T-helper 1 cell (primary cell): ENCODE data around the gene FBXO40.

Experiments
- DNase-seq, 5 donors: peaks; one replicate each; pipeline ENCODE4 v3.0.0-alpha.2; 2012 to 2020

FBXO40 gene

GRCh38 chr3:121619691-121620090, 26.5 kb downstream of the FBXO40 start:
- no peak for DNase-seq

DNA sequence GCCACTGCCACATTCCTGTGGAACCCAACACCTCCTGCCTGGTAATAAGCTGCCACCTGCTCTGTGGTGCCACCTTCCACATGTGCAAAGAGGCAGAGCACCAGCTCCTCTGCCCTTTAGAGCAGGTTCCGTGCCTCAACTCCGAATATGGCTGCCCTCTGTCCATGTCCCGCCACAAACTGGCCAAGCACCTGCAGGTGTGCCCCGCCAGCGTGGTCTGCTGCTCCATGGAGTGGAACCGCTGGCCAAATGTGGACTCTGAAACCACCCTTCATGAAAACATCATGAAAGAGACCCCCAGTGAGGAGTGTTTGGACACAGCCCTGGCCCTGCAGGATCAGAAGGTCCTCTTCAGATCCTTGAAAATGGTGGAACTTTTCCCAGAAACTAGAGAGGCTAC, 28.3 kb downstream of the FBXO40 start:
- no peak for DNase-seq

DNA sequence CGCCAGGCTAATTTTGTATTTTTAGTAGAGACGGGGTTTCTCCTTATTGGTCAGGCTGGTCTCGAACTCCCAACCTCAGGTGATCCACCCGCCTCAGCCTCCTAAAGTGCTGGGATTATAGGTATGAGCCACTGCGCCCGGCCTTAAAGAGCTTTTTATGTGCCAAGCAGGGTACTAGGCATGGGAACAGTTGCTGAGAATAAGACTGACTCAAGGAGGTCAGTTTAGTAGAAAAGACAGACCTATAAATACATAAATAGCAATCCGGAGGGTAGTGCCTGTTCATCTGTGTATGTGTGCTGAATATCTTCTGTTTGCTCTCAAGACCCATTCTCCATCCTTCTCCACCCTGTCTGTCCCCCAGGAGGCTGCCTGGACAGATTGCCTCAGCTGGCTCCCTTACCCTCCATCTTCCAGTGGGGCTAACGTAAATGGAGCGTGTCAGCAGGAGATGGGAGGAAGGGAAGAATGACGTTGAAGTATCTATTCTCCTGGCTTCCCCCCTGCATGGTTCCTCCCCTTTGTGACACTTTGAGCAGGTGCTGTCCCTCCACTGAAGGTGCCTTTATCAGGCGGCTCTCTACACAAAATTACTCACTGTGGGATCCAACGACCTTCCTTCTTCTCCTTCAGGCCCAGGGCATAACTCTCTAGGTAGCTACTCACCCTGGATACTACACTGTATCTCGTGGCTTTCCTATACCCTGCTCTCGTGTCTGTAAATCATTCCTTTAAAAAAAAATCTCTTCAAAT, 31.1 kb downstream of the FBXO40 start:
- DNase-seq = no peak

GRCh38 chr3:121626495-121626894, 33.3 kb downstream of the FBXO40 start:
- DNase-seq = no peak

- DNase-seq = no peak
Observed at GRCh38 chr3:121627211-121627610, 34.0 kb downstream of the FBXO40 start.

GRCh38 chr3:121627622-121628021, 34.4 kb downstream of the FBXO40 start:
- DNase-seq = no peak

- no peak for DNase-seq
Observed at GRCh38 chr3:121629601-121630000, 36.4 kb downstream of the FBXO40 start.

DNA sequence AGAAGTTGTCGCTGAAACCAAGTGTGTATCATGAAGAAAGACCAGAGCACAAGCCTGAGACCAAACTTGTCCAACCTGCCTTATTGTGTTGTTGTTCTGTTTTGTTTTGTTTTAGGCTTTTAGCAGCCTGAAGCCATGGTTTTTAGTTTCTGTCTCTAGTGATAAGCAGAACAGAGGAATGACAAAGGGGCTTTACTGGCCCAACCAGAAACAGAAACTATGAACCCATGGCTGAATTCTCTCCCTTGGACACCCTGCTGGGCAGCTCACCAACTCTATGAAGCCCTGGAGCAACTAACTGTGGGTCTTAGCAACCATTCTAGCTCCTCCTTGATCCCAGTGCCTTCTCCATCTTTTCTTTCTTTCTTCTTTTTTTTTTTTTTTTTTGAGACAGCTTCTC, 37.2 kb downstream of the FBXO40 start:
- no peak for DNase-seq

GRCh38 chr3:121637922-121638321, 44.7 kb downstream of the FBXO40 start:
- DNase-seq = no peak

- DNase-seq = no peak
Observed at GRCh38 chr3:121641127-121641526, 47.9 kb downstream of the FBXO40 start.

DNA sequence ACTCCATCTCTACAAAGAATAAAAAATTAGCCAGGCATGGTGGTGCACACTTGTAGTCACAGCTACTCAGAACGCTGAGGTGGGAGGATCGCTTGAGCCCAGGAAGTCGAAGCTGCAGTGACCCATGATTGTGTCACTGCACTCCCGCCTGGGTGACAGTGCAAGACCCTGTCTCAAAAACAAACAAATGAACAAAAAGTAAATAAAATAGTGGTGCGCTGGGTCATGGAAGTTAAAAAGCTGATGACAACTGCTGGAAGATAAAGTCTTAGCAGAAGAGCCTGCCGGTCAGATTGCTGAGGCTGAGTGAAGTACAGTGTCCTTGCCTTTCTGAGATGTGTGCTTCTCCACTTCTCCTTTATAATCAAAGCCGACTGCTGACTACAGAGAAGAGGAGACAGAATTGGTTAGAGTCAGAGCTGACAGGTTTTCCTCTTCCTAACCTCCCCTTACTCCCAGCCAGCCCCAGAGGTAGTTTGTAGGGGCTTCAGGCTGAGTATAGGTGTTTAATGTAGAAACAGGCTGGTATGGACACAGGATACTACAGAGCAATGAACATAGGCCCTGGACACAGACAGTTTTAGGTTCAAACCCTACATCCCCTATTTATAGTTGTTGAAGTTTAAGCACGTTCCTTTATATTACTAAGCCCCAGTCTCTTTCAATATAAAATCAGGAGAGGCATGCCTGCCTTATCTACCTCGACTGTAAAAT, 49.6 kb downstream of the FBXO40 start:
- no peak for DNase-seq

GRCh38 chr3:121645054-121645453, 51.9 kb downstream of the FBXO40 start:
- DNase-seq = no peak

DNA sequence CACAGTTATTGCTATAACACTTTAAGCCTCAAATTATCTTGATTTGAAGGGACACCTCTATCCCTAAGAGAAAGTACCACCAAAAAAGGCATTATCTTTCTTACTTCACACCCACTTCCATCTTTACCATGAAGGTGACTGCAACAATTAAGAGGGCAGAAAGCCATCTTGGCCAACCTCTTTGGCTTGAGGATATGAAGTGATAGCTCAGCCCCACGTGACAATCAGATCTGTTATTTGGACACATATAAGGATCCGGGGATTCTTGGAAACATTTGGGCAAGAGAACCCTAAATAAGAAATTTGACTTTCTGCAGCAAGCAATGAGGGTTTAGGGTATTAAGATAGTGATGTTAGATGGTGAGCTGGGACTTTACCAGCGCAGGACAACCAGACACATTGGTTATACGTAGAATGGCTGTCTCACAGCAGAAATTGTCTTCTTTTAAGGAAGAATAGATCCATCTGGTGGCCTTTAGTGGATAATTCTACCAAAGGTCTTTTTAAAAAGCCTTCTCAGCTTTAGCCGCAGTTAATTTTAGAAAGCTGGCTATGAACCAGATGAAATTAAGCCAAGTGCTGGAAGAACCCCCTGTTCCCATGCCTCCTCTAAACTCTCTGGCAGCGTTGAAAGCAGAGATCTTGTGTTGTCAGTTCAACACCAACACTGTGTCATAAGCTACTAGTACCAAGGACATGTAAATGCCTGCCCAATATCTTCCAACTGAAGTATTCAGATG, 55.2 kb downstream of the FBXO40 start:
- DNase-seq = no peak

DNA sequence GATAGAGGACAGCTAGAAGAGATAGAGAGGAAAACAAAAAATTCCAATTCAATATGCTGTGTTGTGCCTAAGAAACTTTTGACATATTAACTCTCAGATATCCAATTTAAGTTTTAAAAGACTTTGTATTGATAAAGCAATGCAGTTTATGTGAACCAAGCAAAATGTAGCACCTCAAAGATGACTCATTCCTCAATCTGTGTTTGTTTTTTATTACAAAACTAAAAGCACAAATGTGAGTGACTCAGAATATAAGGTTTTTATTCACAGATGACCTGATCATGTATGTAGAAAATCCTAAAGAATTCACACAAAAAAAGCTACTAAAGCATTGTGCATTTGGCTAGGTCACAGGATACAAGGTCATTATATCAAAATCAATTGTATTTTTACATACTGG, 56.5 kb downstream of the FBXO40 start:
- no peak for DNase-seq

DNA sequence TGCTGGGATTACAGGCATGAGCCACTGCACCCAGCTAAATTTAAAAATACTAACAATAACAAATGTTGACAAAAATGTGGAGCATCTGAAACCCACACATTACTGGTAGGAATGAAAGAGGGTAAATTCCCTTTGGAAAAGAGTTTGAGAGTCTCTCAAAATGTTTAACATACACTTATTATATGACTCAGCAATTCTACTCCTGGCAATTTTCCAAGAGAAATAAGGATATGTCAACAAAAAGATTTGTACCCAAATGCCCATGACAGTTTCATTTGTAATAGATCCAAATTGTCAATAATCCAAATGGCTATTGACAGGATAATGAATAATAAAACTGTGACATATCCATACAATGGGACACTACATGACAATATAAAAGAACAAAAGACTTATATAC, 58.5 kb downstream of the FBXO40 start:
- no peak for DNase-seq

- peak in 1 of 5 donors; percentile 77 for DNase-seq
Observed at GRCh38 chr3:121654493-121655385, 61.6 kb downstream of the FBXO40 start.

- no peak for DNase-seq
Observed at GRCh38 chr3:121658716-121659435, 65.7 kb downstream of the FBXO40 start.

GRCh38 chr3:121659586-121659985, 66.4 kb downstream of the FBXO40 start:
- peak in 1 of 5 donors; percentile 11 for DNase-seq

- DNase-seq = peak; percentile 34 to 90 (median 54)
Observed at GRCh38 chr3:121660356-121661171, 67.4 kb downstream of the FBXO40 start, which contains the start of gene HCLS1. Gene HCLS1, minus strand, starts transcription at chr3:121660903. Its CDS starts 2,556 bp downstream, at chr3:121658347.

DNA sequence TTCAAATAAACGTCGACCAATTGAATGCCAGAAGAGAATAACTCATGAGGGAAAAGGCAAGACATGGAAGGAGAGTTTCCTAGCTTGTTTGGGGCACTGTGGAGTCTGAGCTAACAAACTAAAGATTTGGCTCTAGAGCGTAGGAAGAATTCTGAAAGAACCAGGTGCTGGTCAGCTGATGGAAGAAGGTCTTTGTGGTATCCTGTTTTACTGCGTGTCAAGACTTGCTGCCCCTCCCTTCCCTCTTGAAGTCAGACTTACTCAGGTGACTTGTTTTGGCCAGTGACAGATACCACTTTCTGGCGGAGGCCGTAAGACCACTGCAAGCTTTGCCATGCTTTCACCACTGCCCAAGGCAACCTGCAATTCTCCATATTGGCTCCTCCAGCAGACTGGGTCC, 68.2 kb downstream of the FBXO40 start:
- peak in 1 of 5 donors; percentile 13 for DNase-seq

- no peak for DNase-seq
Observed at GRCh38 chr3:121662742-121663141, 69.6 kb downstream of the FBXO40 start.
